GM12891 (cell line): Measurements from ENCODE around the gene PTPRN2.
A peak's percentile ranks its signal among the peaks of the same experiment; 100 is the strongest.
"Not testable (repeated sequence)": the region's sequence is repeated elsewhere in the genome, so short reads cannot be mapped to it uniquely, and the experiment has no call there.

Experiments
- DNase-seq: peaks from one replicate; pipeline ENCODE4 v3.0.0; 2011; ENCODE audit warnings: low spot score; ENCODE audit not compliant: insufficient read length
- FAIRE-seq: peaks from 2 replicates; lab custom pipeline; 2011; peaks lifted over from hg19 to GRCh38; lab: Jason Lieb, UNC
- PAX5 ChIP-seq: IDR thresholded peaks from 2 replicates; pipeline ENCODE4 v1.6.1; 2011; ENCODE audit warnings: low read length, moderate library complexity, mild to moderate bottlenecking; ENCODE audit not compliant: insufficient read depth, severe bottlenecking
- POLR2A ChIP-seq: IDR thresholded peaks from 2 replicates; pipeline ENCODE4 v1.6.1; 2011; ENCODE audit warnings: low read depth, low read length, control low read depth
- POLR2AphosphoS5 ChIP-seq: IDR thresholded peaks from 2 replicates; pipeline ENCODE4 v1.6.1; 2011; ENCODE audit warnings: low read depth, low read length, control low read depth
- POU2F2 ChIP-seq: IDR thresholded peaks from 2 replicates; pipeline ENCODE4 v1.6.1; 2011; ENCODE audit warnings: low read depth, mild to moderate bottlenecking, control low read depth, low read length, moderate library complexity
- SPI1 ChIP-seq: IDR thresholded peaks from 2 replicates; pipeline ENCODE4 v1.6.1; 2011; ENCODE audit warnings: low read depth, low read length, control low read depth
- TAF1 ChIP-seq: IDR thresholded peaks from 2 replicates; pipeline ENCODE4 v1.6.1; 2011; ENCODE audit warnings: low read depth, low read length, control low read depth

PTPRN2 gene

DNA sequence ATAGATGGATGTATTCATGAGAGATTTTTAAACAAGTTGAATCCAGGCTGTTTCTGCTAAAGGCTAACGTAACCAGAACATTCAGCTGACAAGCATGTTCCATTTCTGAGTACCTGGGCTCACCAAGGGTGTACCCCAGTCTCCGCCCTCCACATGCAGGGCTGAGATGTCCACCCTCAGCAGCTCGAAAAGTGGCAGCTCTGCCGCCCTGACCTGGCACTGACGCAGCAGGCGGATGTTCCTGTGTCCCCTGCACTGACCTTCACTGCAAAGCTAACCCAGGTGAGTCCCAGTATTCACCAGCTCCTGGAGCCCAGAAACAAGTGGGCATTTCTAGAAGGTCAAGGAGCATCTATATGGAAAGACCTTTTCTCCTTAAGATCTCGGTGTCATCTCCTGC, 437.4 kb downstream of the PTPRN2 start:
- DNase-seq = no peak
- FAIRE-seq = no peak
- TF ChIP-seq PAX5 = no peak
- TF ChIP-seq POLR2AphosphoS5 = no peak
- no peak for TF ChIP-seq TAF1
- no peak for TF ChIP-seq SPI1
- TF ChIP-seq POU2F2 = no peak
- no peak for TF ChIP-seq POLR2A

DNA sequence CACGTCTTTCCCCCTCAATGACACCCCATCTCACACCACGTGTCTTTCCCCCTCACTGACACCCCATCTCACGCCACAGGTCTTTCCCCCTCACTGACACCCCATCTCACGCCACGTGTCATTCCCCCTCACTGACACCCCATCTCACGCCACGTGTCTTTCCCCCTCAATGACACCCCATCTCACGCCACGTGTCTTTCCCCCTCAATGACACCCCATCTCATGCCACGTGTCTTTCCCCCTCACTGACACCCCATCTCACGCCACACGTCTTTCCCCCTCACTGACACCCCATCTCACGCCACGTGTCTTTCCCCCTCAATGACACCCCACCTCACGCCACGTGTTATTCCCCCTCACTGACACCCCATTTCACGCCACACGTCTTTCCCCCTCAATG, 440.2 kb downstream of the PTPRN2 start:
- peak; percentile 96 for FAIRE-seq
- not testable (repeated sequence) for DNase-seq

DNA sequence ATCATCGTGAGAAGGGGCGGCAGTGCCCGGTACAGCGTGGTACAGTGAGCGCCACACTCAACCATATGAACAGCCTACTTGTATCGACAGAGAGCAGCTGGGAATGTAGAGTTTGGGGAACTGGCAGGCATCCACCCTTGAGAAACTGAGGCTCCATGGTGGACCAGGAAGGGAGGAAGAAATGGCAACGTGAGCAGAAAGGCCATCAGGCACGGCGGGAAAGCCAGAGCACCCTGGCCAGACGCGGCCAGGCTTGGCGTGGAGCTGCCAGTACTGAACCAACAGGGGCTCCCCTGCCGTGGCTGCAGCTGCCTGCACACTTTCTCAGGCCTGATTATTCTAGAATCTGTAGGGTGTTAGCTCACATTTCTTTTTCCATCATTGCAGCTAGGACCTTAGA, 442.3 kb downstream of the PTPRN2 start:
- FAIRE-seq = no peak
- no peak for TF ChIP-seq TAF1
- no peak for TF ChIP-seq PAX5
- no peak for TF ChIP-seq POLR2AphosphoS5
- no peak for TF ChIP-seq SPI1
- TF ChIP-seq POLR2A = no peak
- TF ChIP-seq POU2F2 = no peak
- DNase-seq = no peak

DNA sequence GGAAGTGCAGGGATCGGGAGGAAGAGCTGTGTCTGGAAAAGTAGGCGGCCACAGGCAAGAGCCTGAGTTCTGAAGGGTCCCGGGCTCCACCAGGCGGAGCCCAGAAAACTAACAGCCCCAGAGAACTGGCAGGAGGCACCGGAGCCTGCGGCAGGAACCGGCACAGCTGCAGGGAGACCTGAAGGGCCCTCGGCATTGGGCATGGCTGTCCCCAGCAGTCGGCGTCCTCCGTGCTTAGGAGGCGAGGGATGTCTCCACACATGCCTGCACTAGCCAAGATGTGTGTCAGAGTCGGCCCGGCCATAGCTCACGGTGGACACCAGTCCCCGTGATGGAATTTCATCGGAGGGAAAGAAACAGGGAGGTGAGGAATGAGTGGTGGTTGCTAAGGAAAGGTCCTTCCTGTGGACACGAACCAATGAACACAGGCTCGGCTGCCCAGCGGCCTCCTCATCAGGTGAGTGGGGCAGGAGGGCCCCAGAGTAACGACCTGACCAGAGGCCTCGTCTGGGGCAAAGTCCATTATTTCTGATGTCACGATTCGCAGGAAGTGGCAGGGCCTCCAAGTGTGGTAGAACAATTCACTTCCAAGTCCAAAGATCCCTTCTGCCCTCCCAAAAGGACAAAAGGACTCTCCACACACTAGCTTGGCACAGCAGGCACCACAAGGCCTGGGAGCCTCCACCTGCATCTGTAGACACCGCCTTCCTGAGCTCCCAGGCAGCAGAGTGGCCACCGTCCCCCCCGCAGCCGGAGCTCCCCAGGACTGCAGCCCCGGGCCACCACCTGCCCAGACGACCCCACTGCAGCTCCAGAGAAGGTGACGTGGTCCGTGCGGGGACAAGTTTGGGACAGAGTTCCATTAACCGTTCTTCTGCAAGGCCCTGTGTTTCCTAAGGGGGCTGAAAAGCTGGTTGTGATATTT, 444.2 kb downstream of the PTPRN2 start:
- no peak for FAIRE-seq
- TF ChIP-seq POU2F2 (no peak), PAX5 (no peak), TAF1 (no peak), POLR2AphosphoS5 (no peak), SPI1 (no peak), POLR2A (no peak)
- no peak for DNase-seq

DNA sequence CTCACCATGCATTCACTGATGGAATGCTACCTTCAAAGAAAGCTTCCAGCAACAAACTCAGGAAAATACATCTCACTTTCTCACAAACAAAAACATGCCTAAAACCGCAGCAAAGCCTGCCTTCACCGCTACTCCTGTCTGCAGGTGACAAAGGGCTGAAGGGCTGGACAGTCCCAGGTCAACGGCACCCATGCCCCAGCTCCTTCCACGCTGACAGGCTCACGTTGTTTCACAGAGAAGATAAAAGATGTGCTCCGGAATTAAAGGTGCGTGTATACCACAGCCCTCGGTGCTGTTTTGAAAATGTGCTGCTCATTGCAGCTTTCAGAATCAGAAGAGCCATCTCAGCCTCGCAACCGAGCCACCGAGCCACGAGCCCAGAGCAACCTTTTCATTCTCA, 445.0 kb downstream of the PTPRN2 start:
- FAIRE-seq = no peak
- no peak for DNase-seq
- no peak for TF ChIP-seq POU2F2
- no peak for TF ChIP-seq POLR2A
- TF ChIP-seq PAX5 = no peak
- no peak for TF ChIP-seq POLR2AphosphoS5
- no peak for TF ChIP-seq TAF1
- TF ChIP-seq SPI1 = no peak

DNA sequence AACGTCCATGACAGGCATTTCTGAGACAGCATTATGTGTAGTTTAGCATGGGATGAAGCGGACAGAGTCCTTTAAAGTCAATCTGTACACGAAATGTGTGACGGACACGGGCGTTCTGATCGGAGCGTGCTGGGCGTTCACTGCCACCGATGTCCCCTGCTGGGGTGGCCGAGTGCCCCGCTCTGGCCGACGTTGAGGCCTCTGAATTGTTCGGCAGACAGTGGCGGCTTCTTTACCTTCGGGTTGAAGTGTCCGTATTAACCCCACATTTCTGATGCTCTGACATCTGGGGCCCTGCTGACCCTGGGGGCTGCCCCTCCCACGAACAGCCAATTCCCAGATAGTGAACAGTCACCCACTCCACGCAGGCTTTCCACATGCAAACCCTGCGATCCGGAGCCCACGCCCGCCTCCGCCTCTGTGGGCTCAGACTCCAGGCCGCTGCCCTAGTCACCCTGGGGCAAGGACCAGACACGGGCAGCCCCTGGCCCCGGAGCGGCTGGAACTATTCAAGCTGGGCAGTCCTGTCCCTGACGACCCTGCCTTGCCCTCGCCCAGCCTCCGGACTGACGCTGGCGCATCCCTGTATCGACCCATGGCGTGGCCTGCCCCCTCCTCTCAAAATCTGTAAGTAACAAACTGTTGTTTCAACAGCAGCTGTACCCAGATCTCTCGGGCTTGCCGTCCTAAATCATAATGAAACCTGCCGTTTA, 445.7 kb downstream of the PTPRN2 start:
- no peak for FAIRE-seq
- no peak for DNase-seq
- TF ChIP-seq POU2F2 (no peak), PAX5 (no peak), TAF1 (no peak), POLR2AphosphoS5 (no peak), POLR2A (no peak), SPI1 (no peak)

DNA sequence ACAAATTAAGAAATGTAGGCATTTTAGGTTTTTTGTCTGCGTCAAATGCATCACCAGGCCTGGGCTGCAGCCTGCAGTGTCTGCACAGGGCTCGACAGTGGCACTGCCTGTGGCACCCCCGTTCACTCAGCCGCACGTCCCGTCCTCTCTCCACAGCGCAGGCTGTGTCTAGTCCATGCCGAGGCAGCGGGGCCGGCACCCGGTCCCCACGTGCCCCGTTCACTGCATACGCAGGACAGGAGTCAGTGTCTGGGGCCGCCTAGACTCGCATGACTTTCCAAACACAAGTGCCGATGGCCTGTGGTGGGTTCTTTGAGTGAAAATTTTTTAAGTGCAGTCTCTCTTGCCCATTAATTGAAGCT, 446.4 kb downstream of the PTPRN2 start:
- no peak for FAIRE-seq
- TF ChIP-seq POLR2A (no peak), TAF1 (no peak), PAX5 (no peak), POLR2AphosphoS5 (no peak), SPI1 (no peak), POU2F2 (no peak)
- no peak for DNase-seq

DNA sequence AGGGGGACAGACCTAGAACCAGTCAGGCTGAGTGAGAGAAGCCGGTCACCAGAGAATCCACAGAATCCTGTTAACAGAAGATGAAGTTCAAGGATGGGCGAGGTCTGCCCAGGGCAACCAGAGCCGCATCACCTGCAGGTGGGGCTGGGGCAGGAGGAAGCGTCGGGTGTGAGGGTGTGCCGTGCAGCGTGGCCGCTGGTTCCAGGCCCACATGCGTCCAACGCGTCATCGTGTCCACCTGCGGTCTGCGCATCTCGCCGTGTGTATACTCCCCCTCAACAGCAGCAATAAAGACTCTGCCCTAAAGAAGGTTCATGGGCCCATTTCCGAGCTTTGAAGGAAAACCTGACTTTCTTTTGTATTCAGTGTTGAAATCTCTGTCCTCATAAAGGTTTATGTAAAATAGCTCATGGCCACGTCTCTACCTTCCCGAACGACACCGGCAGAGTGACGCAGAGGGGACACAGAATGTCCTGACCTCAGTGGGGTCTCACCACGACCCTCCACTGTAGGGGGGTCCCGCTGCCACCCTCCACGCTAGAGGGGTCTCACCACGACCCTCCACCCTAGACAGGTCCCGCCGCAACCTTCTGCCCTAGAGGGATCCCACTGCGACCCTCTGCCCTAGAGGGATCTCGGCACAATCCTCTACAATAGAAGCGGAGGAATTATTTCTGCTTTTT, 446.9 kb downstream of the PTPRN2 start:
- no peak for TF ChIP-seq TAF1
- no peak for TF ChIP-seq POLR2A
- no peak for TF ChIP-seq PAX5
- TF ChIP-seq SPI1 = no peak
- TF ChIP-seq POLR2AphosphoS5 = no peak
- no peak for TF ChIP-seq POU2F2
- DNase-seq (no peak), FAIRE-seq (no peak)

DNA sequence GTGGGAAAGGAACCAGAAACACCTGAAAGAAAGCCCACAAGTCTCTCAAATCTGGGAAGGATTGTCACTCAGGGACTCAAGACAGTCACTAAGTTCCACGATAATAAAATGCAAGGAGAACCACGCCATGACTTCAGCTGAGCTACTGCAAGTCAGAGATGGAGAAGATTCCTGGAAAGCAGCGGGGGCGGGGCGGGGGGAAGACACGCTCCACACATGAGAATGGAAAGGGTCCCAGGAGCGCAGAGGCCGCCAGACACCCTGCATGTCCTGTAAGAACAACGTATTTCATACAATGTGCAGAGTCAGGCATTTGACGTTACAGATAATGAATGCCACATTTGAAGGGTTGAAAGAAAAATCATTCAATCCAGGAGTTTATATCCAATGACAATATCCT, 448.1 kb downstream of the PTPRN2 start:
- TF ChIP-seq SPI1 (no peak), POU2F2 (no peak), POLR2A (no peak), PAX5 (no peak), POLR2AphosphoS5 (no peak), TAF1 (no peak)
- DNase-seq (no peak), FAIRE-seq (no peak)
